HG03457 (cell line): Measurements from ENCODE around the gene BLM.

ENCODE experiments used
- ATAC-seq: cut with Tn5 transposase; IDR thresholded peaks from one replicate; pipeline ENCODE4 v1.9.1; 2021; ENCODE audit warnings: moderate number of reproducible peaks; ENCODE audit not compliant: unreplicated experiment

Gene BLM

GRCh38 chr15:90787881-90788280 is 70.7 kb downstream of the BLM start:
- ATAC-seq, result no peak

- ATAC-seq, result no peak
Observed at GRCh38 chr15:90789462-90789861, 72.3 kb downstream of the BLM start.

- no peak for ATAC-seq
Observed at GRCh38 chr15:90790057-90790456, 72.9 kb downstream of the BLM start.

GRCh38 chr15:90790561-90790960 is 73.4 kb downstream of the BLM start:
- no peak for ATAC-seq

GRCh38 chr15:90794538-90794937 is 77.4 kb downstream of the BLM start:
- no peak for ATAC-seq

- ATAC-seq, result no peak
Observed at GRCh38 chr15:90799639-90800170, 82.6 kb downstream of the BLM start.

- ATAC-seq, result no peak
Observed at GRCh38 chr15:90801803-90802202, 84.7 kb downstream of the BLM start.

- no peak for ATAC-seq
Observed at GRCh38 chr15:90807074-90807785, 90.1 kb downstream of the BLM start.

- ATAC-seq, result no peak
Observed at GRCh38 chr15:90807786-90808086, 90.6 kb downstream of the BLM start.

GRCh38 chr15:90808517-90809235 is 91.5 kb downstream of the BLM start:
- no peak for ATAC-seq

- ATAC-seq, result no peak
Observed at GRCh38 chr15:90809536-90809935, 92.4 kb downstream of the BLM start.

- no peak for ATAC-seq
Observed at GRCh38 chr15:90810354-90810753, 93.2 kb downstream of the BLM start.

- no peak for ATAC-seq
Observed at GRCh38 chr15:90812171-90812957, 95.2 kb downstream of the BLM start.

GRCh38 chr15:90812958-90813265 is 95.8 kb downstream of the BLM start:
- ATAC-seq, result no peak

- no peak for ATAC-seq
Observed at GRCh38 chr15:90813796-90814190, 96.6 kb downstream of the BLM start.

- no peak for ATAC-seq
Observed at GRCh38 chr15:90814191-90814821, 97.2 kb downstream of the BLM start.

- no peak for ATAC-seq
Observed at GRCh38 chr15:90816401-90817116, 99.4 kb downstream of the BLM start.

- ATAC-seq, result no peak
Observed at GRCh38 chr15:90817117-90818057, 100.2 kb downstream of the BLM start.
